ENCODE data around the gene GDPD2.

Gene GDPD2

GRCh38 chrX:70464051-70464450, 40.9 kb downstream of the GDPD2 start:
- Histone ChIP-seq H3K27ac (no peak overlapping the region), H3K4me3 (no peak overlapping the region)

GRCh38 chrX:70466968-70467367, 43.9 kb downstream of the GDPD2 start:
- no peak overlapping the region for H3K4me3 ChIP-seq
- no peak overlapping the region for H3K27ac ChIP-seq

GRCh38 chrX:70468709-70469108, 45.6 kb downstream of the GDPD2 start:
- no peak overlapping the region for H3K27ac ChIP-seq
- H3K4me3 ChIP-seq: no peak overlapping the region

GRCh38 chrX:70470850-70471289, 47.8 kb downstream of the GDPD2 start:
- no peak overlapping the region for H3K4me3 ChIP-seq

GRCh38 chrX:70476166-70476933, 53.2 kb downstream of the GDPD2 start:
- Histone ChIP-seq H3K27ac (no peak overlapping the region), H3K4me3 (no peak overlapping the region)

More at GRCh38 chrX:70470850-70471289, 47.8 kb downstream of the GDPD2 start:
- no peak overlapping the region for H3K27ac ChIP-seq

- Histone ChIP-seq H3K4me3 (no peak overlapping the region), H3K27ac (peak overlapping the region in 1 of 21 experiments; percentile 9)
Observed at GRCh38 chrX:70476934-70477733, 54.0 kb downstream of the GDPD2 start.

- Histone ChIP-seq H3K4me3 (no peak overlapping the region), H3K27ac (no peak overlapping the region)
Observed at GRCh38 chrX:70477734-70478075, 54.6 kb downstream of the GDPD2 start.

- H3K27ac ChIP-seq: peak overlapping the region in 2 of 21 experiments; percentile 1 to 44
Observed at GRCh38 chrX:70478526-70479245, 55.6 kb downstream of the GDPD2 start.

GRCh38 chrX:70479247-70479921, 56.3 kb downstream of the GDPD2 start:
- no peak overlapping the region for H3K4me3 ChIP-seq
- H3K27ac ChIP-seq: peak overlapping the region in 2 of 21 experiments; percentile 1 to 44

More at GRCh38 chrX:70478526-70479245, 55.6 kb downstream of the GDPD2 start:
- H3K4me3 ChIP-seq: no peak overlapping the region

- no peak overlapping the region for H3K27ac ChIP-seq
- no peak overlapping the region for H3K4me3 ChIP-seq
Observed at GRCh38 chrX:70479922-70480659, 57.0 kb downstream of the GDPD2 start.

GRCh38 chrX:70480660-70481018, 57.5 kb downstream of the GDPD2 start:
- no peak overlapping the region for H3K27ac ChIP-seq
- H3K4me3 ChIP-seq: no peak overlapping the region

GRCh38 chrX:70481471-70482270, 58.6 kb downstream of the GDPD2 start:
- Histone ChIP-seq H3K27ac (no peak overlapping the region), H3K4me3 (no peak overlapping the region)

- no peak overlapping the region for H3K27ac ChIP-seq
- no peak overlapping the region for H3K4me3 ChIP-seq
Observed at GRCh38 chrX:70482300-70482699, 59.2 kb downstream of the GDPD2 start.

Measured in skin epidermis (tissue), 12 donors.